Stimulated activated CD4-positive, alpha-beta T cell treated with anti-CD3 and anti-CD28 coated beads, Interleukin-12 subunit alpha, Interleukin-12 subunit beta, amount 100 ng/mL, for 48 hours (primary cell): ENCODE measurements around the gene C4orf33.
A peak's percentile ranks its signal among the peaks of the same experiment; 100 is the strongest.
"Not testable (repeated sequence)": the region's sequence is repeated elsewhere in the genome, so short reads cannot be mapped to it uniquely, and the experiment has no call there.

Source experiments
- DNase-seq, 3 donors: peaks; one replicate each; pipeline ENCODE4 v3.0.0-alpha.2; 2020; ENCODE audit warnings: low read depth in 2 of 3, low spot score in 1 of 3

Gene C4orf33, protein sequence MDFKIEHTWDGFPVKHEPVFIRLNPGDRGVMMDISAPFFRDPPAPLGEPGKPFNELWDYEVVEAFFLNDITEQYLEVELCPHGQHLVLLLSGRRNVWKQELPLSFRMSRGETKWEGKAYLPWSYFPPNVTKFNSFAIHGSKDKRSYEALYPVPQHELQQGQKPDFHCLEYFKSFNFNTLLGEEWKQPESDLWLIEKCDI

DNA sequence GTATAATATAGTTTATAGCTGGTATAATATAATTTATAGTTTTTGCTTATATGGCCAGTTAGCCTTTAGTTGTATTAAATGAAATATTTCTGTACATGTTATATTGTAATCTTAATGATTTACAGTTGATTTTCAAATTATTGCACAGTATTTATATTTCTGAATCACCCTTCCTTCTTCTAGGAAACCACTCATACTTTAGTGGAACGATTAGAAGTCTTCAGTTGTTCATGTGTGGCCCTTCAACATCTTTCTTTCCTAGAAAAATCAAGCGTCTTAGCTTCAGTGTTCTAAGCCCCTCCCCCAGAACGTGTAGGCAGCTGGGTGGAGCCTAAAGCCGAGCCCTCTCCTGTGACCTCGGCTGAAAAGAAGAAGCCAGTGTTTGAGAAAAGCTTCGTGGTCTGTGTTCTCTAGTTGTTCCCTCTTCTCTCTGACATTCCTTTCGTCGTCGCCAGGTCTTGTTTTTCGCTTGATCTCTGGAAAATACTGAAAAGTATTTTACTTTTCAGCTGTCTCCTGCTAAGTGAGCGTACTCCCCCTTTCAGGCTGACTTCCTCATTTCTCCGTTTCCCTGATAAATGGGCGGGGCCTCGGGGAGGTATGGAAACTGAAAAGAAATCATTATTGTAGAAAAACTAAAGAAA lies at the start of gene C4orf33:
TSS of gene C4orf33 (plus strand) at position 342 of the 644 bp plus-strand sequence. CDS start 6,459 bp downstream, outside the sequence.
- DNase-seq: peak; percentile 55 to 74 (median 66)

DNA sequence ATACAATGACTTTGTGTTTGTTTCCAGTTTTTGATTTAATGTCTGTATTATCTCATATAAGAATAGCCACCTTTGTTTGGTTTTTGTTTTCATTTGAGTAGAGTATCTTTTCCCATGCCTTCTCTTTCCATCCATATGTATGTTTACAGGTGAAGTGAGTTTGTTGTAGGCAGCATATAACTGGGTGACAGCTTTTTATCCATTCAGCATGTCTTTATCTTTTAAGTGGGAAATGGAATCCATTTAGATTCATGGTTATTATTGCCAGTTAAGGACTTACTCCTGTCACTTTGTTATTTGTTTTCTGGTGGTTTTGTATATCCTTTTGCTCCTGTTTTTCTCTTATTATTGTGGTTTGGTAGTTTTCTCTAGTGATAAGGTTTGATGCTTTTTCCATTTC lies 36.9 kb upstream of the C4orf33 start:
- DNase-seq: no peak

DNA sequence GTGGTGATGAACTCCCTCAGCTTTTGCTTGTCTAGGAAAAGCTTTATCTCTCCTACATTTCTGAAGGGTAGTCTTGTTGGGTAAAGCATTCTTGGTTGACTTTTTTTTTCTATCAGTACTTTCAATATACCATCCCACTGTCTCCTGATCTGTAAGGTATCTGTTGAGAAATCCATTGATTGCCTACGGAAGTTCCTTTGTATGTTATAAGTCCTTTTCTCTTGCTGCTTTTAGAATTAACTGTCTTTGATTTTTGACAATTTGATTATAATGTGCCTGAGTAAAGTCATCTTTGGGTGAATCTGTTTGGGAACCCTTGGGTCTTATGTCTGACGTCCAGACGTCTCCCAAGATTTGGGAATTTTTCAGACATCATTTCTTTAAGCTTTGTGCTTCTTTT lies 33.4 kb upstream of the C4orf33 start:
- no peak for DNase-seq

DNA sequence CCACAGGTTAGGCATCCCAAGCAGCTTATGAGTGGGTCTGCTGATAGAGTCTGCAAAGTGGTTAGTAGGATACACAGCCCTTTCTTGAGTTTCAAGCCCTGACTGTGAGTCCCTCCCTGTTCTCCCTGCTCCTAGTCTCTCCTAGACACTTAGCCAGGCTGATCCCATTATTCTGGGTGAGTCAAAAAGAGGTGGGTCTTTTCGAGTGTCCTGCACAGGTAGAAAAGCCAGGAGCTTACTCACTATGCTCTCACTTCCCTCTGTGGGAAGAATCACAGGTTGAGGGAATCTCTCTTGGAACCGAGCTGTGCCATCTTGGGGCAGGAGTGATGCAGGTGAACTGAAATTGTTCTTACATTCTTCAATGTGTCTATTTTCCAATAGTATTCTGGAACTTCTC lies 32.3 kb upstream of the C4orf33 start:
- DNase-seq: no peak

DNA sequence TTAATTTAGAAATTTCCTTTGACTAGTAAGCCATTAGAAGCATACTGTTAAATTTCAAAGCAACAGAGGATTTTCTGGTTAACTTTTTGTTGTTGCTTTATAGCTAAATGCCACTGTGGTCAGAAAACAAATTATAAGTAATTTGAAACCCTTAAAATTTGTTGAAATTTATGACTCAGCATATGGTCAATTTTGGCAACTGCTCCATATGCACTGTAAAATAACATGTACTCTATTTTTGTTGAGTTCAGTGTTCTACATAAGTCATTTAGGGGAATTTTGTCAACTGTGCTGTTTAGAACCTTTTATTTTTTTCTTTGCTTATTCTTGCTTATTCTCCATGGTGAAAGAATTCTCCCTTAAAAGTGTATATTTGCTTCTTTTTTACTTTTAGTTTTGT lies 31.2 kb upstream of the C4orf33 start:
- no peak for DNase-seq

DNA sequence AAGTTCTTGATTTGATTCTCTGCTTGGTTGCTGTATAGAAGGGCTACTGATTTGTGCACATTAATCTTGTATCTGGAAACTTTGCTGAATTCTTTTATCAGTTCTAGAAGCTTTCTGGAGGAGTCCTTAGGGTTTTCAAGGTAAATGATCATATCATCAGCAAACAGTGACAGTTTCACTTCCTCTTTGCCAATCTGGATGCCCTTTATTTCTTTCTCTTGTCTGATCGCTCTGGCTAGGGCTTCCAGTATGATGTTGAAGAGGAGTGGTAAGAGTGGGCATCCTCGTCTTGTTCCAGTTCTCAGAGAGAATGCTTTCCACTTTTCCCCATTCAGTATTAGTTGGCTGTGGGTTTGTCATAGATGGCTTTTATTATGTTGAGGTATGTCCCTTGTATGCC lies 26.4 kb upstream of the C4orf33 start:
- DNase-seq: not testable (repeated sequence)

DNA sequence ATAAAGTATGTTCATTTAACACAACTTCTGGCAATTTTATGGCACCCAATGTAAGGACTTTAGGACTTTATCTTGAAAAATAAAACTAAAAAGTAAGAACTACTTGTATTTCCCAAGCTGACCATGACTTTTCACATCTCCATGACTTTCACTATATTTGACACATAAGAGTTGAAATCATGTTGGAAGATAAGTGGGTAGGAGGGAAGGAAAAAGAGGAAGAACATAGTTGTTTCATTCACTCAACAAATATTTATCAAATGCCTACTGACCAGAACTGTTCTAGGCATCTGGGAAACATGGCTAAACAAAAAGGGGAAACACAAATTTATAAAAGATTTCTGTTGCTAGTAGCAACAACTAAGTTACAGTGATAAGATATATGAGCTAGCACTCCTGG lies 18.6 kb upstream of the C4orf33 start:
- DNase-seq: no peak

DNA sequence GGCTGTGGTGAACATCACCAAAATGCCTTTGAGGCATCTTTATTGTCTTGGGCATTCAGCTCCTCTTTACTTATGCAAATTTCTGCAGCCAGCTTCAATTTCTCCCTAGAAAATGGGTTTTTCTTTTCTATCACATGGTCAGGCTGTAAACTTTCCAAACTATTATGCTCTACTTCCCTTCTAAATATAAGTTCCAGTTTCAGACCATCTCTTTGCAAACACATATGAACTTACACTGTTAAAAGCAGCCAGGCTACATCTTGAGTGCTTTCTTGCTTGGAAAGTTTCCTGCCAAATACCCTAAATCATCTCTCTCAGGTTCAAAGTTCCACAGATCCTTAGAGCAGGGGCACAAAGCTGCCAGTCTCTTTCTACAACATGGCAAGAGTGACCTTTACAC lies 15.8 kb upstream of the C4orf33 start:
- DNase-seq: no peak

DNA sequence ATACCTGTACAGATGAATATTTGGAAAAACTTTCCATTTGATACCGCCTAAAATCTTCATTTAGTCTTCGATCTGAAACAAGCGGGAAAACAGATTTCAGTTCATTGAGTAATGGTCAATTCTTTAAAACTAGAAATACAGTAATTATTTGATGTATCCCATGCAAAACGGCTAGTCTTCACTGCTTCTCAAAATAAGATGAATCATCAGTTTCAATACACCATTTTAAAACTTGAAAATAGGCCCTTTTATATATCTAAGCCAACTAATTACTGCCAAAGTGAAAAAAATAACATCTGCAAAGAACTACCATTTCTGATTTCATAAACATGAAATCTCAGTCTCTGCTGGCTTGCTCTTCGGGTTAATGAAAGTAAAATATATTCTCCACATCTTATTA lies 13.7 kb upstream of the C4orf33 start:
- DNase-seq: no peak

DNA sequence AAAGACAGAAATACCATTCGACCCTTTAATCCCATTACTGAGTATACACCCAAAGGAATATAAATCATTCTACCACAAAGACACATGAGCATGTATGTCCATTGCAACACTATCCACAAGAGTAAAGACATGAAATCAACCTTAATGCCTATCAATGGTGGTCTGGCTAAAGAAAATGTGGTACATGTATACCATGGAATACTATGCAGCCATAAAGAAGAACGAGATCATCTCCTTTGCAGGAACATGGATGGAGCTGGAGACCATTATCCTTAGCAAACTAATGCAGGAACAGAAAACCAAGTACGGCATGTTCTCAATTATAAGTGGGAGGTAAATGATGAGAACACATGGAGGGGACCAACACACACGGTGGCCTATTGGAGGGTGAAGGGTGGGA lies 10.5 kb upstream of the C4orf33 start:
- no peak for DNase-seq

DNA sequence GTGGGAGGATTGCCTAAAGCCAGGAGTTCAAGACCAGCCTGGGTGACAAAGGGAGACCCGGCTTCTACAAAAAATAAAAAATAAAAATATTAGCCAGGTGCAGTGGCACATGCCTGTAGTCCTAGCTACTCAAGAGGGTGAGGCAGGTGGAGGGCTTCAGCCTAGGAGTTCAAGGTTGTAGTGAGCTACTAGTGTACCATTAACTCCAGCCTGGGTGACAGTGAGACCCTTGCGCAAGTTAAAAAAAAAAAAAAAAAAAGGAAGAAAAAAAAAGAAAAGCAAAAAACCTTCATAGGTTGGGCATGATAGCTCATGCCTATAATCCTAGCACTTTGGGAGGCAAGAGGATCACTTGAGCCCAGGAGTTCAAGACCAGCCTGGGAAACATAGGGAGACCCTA lies 8.4 kb upstream of the C4orf33 start:
- DNase-seq: no peak

DNA sequence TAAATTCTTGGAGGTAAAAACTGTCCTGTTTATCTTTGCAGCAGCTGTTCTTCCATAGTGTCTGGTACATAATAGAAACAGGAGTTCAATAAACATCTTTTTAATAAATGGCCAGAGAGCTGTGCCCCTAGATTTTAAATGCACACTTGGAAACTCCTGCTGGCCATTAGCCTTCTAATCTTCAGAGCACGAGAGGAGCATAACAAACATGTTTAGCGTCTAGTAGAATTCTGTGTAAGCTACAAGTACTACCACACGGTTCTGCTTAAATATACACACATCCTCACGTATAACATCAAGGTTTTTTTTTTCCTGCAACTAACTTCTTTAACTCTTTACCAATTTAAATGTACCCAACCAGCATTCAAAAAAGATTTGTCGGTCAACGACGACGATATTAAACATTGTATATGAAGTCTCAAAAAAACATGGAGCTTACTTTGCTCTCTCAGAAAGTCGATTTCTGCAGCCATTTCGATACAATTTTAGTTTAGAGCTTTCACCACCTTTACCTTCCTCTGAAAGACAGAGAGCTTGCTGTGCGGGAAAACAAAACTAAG lies 3.2 kb upstream of the C4orf33 start:
- no peak for DNase-seq

DNA sequence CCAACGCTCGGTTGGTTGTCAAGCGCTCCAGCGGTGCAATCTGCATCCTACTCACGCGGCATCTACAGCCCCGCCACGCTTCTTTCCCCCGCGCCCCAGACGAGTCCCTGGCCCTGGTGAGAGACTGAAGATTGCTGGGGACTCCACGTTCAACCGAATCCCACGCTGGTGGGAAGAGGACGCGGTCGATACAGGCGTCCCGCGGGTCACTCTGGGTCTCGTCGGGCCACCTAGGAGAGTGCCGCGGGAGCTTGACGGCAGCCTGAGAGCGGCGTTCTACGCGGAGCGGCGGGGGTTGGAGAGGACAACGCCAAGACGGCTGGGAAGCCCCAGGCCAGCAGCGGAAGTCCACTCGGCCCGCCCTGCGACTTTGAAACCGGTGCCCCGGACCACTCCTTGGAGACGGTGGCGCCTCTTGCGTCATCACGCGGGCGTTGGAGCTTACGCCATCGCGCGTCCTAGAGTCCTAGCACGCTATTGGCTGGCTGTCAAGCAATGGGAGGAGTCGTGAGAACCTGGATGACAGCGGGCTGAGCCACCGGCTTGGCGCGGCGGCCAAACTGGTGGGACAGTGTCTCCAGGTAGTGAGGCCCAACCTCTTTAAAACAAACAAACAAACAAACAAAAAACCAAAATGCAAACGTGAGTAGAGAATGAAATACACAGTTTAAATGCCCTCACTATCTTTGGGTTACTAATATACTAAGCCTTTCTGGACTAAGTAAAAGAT lies 2.6 kb upstream of the C4orf33 start, which contains the start of gene SCLT1:
TSS of gene SCLT1 (minus strand) at position 349 of the 730 bp plus-strand sequence. CDS start 436 bp downstream, outside the sequence.
- peak; percentile 93 to 96 (median 94) for DNase-seq

DNA sequence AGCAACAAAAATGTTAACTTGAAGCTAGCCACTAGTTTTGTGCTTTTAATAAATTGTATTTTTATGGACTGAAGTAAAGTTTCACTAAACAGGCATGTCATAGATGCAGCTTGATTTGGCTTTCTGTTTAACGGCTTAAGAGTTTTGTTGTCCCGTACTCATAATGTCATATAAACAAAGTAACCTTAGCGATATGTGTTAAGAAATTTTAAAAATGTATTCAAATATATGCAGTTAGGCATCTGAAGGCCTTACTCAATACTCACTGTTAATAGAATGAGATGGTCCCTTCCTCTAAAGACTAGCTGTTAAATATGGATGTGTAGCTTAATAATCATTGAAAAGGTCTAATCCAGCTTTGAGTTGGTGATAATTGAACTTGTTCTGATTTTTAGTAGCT lies 1.6 kb upstream of the C4orf33 start:
- DNase-seq: no peak

DNA sequence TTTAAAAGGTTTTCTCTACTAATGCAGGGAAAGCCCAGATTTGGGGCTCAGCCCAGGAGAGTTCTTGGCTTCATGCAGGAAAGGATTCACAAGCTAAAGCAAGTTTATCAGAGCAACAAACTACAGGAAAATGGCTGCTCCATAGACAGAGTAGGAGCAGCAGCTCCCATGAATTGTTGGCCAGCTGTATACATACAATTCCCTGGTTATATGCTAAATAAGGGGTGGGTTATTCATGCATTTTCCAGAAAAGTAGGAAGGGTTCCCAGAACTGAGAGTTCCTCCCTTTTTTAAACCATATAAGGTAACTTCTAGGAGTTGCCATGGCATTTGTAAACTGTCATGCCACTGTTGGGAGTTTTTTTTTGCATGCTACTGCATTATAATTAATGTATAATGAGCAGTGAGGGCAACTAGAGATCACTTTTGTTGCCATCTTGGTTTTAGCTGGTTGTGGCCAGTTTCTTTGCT lies 2.6 kb downstream of the C4orf33 start:
- no peak for DNase-seq

DNA sequence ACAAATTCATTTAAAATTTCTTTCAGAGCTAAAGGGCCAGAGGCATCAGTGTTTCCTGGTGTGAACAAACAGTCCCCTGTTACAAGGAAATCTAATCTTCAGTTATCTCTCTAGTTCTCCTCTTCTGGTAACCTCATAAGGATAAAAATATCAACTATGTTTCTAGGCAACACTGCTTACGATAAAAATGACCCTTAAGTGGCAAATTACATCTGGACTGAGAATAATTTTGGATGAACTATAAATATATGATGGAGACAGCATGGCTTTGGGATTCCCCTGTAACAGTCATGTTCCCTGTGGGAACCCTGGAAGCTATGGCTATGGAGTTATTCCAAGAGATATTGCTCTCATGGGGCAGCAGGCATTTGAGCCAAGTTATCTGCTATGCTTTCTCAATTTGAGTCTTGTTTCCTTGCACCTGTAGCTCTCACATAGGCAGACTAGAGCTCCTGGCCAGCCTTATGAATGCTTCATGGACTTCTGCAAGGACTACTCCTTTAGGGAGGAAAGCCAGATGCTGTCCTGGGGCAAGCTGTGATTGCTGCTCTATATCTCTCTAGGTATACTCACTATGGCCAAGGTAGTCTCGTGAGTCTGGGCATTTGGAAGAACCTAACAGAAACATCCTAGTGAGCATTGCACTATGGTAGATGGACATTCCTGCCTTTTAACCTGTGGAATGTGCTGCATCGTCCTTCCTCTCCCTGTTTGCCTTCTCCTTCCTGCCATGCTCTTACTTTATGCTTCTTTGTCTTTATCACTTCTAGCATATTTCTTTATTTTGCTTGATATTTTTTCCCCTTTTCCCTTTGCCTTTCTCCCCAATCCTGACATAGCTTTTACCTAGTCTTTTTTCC lies 14.2 kb downstream of the C4orf33 start:
- no peak for DNase-seq

DNA sequence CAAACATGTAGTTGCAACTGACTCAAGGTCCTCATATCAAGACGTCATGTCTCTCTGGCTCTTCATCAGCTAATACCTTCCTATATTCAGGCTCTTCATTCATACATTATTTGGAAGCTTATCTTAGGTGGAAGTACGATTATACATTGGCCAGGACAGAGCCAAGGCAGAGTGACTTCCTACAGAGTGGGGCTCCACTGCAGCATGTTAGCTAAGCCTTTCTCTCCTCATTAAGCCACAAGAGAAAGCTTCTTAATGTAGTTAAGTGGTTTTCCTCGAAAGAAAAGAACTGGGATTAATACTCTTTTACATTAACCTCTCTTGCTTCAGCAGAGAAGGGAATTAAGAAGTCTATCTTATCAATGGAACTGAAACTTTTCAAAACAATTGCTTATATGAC lies 15.0 kb downstream of the C4orf33 start:
- no peak for DNase-seq

DNA sequence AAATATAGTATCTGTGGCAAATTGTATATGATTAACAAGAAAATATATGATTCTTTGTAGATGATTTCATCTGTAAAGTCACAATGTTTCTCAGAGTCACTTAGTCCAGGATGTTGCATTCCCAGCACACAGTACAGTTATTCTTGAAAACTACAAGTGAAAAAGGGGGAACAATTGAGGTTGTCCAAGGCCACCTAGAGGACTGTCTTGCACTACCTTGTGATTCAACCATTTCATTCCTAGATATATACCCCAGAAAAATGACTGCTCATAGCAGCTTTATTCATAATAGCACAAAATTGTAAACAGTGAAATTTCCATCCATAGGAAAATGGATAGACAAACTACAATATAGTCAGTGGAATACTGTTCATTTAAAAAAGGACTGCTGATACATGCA lies 16.0 kb downstream of the C4orf33 start:
- DNase-seq: no peak

DNA sequence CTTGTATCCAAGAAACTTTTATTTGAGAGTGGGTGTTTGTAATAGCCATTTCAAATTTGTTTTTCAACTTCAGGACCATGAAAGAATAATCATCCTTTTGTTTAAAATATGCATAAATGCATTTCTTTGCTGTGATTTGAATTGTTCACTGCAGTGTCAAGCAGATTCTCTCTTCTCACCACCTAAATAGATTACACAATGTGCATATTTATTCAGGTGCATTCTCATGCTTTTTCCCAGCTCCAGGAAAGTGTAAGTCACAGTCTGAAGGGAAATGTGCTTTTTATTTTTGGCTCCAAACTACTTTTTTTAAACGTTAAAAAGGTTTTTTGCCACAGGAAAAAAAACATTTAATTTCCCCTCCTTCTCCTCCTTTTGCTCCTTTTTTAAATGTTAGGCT lies 17.5 kb downstream of the C4orf33 start:
- no peak for DNase-seq

DNA sequence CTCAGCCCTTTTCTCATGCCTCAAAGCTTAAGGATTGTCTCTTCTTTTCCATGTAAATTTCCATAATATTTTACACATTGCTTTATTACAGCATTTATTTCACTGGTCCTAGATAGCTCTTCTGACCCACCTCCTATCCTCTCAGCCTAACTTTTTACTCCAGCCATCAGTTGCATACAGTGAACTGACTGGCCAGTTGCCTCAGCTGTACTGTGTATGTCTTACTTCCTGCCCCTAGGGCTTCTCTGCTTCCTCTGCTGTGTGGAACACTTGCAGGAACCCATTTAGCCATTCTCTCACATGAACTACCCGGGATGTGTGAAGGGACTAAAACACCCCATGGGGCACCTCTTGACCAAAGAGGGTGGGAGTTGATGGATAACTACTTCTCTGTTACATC lies 18.0 kb downstream of the C4orf33 start:
- DNase-seq: no peak

DNA sequence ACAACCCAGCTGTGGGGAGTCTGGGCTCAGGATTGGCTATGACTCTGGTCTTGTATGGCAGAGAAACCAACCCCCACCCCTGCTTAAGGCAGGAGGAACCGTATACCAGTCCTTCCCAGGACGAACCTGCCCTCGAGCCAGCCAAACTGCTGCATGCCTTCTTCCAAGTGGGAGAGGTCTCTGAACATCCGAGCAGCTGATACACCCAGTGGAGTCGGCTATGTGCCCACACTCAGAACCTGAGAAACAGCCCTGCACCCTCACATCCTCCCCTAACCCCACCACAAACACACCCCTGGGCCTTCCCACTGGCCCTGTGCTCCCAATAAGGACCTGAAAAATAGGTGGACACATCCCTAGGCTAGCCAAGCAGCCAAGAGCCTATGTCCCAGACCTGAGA lies 21.8 kb downstream of the C4orf33 start:
- DNase-seq: no peak
